ENCODE results near the gene USH2A.

Gene USH2A

DNA sequence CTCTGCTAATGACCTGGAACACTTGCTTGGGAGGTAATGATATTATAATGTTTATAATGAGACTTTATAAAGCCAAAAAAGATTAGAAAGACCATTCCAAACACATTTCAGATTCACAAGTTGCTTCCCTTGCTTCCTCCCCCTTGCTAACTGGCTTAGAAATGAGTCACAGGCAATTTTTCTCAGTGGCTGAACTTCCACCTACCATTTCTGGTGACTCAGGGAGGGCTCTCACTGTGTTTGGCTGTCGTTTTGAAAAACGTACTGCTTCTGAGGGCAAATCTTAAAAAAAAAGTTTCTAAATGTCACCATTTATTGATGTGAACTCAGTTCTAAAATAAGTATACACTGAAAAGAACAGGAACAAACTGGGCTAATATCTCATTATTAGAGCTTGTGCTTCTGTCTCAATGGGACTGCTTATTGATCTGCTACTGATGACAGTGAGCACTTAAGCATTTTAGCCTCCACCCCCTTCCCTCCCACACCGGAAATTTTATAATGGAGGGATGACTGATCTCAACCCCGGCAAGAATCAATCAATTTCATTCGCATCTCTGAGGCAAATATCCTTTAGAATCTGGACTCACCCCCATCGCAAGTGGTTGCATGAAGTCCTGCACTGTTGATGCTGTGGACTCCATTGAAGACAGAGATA, 577.9 kb downstream of the USH2A start:
- H3K27me3 ChIP-seq (ENCODE audit: control insufficient read depth, insufficient read depth, low read length), result no peaks in the 10 kb centered on the region
- no peak overlapping the region for H3K27ac ChIP-seq (ENCODE audit: low read depth, low read length)
- no peaks in the 10 kb centered on the region for H3K4me1 ChIP-seq (ENCODE audit: control insufficient read depth, insufficient read depth, low read length)
- H3K4me3 ChIP-seq (ENCODE audit: low read length), result no peak overlapping the region
- no peak overlapping the region for H3K9ac ChIP-seq (ENCODE audit: low read length)
- H3K36me3 ChIP-seq (ENCODE audit: control insufficient read depth, insufficient read depth, low read length), result no peaks in the 10 kb centered on the region

DNA sequence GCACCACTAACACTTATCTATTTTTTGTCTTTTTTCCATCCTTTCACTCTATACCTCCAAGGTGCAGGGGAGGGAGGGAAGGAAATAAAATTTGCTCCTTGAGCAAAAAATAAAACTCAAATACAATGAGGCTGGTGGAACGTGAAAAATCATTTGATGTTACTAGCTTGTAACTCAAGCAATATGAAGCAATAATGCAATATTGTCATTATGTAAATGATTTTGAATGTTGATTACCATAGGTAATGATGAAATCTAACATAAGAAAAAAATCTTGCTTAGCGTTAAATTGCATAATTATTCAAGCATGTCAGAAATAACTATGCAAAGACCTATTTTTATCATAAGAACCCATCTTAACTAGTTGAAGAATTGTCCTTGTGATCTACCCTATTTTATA, 578.5 kb downstream of the USH2A start:
- H3K36me3 ChIP-seq (ENCODE audit: control insufficient read depth, insufficient read depth, low read length), result no peaks in the 10 kb centered on the region
- no peak overlapping the region for H3K9ac ChIP-seq (ENCODE audit: low read length)
- no peak overlapping the region for H3K27ac ChIP-seq (ENCODE audit: low read depth, low read length)
- H3K4me3 ChIP-seq (ENCODE audit: low read length), result no peak overlapping the region
- no peaks in the 10 kb centered on the region for H3K4me1 ChIP-seq (ENCODE audit: control insufficient read depth, insufficient read depth, low read length)
- no peaks in the 10 kb centered on the region for H3K27me3 ChIP-seq (ENCODE audit: control insufficient read depth, insufficient read depth, low read length)

DNA sequence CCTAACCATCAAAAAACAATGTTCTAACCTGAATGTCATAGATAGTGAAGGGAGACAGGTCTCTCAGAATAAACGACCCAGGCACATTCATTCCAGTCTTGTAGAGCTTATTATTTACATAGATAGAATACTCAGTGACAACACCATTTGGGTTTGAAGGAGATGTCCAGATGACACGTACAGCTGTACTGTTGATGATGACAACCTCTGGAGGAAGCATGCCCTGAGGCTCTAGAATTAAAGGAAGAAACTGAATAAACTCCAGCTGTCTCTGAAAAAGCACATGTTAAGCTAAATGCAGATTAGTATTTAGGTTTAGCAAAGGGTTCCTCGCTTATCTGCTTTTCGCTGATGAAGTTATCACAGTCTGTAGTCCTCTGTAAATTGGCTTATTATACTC, 579.0 kb downstream of the USH2A start:
- Histone ChIP-seq H3K27me3 (ENCODE audit: control insufficient read depth, insufficient read depth, low read length) (no peaks in the 10 kb centered on the region), H3K36me3 (ENCODE audit: control insufficient read depth, insufficient read depth, low read length) (no peaks in the 10 kb centered on the region), H3K27ac (ENCODE audit: low read depth, low read length) (no peak overlapping the region), H3K4me3 (ENCODE audit: low read length) (no peak overlapping the region), H3K9ac (ENCODE audit: low read length) (no peak overlapping the region), H3K4me1 (ENCODE audit: control insufficient read depth, insufficient read depth, low read length) (no peaks in the 10 kb centered on the region)

DNA sequence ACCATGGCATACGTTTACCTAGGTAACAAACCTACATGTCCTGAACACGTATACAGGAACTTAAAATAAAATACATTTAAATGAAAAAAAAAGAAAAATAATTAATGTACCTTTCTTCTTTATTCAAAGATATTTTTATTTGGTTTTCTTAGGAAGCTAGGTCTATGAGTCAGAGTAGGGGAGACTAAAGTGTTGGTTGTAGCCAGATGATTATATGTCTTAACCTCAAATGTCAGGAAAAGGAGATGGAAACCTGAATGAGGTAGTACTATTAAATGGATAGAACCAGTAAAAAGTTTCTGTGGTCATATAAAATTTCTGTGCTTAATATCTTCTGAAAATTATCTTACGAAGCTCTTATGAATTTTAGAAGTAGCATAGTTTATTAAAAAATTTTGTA, 580.3 kb downstream of the USH2A start:
- Histone ChIP-seq H3K27me3 (ENCODE audit: control insufficient read depth, insufficient read depth, low read length) (no peaks in the 10 kb centered on the region), H3K9ac (ENCODE audit: low read length) (no peak overlapping the region), H3K4me3 (ENCODE audit: low read length) (no peak overlapping the region), H3K27ac (ENCODE audit: low read depth, low read length) (no peak overlapping the region), H3K4me1 (ENCODE audit: control insufficient read depth, insufficient read depth, low read length) (no peaks in the 10 kb centered on the region), H3K36me3 (ENCODE audit: control insufficient read depth, insufficient read depth, low read length) (no peaks in the 10 kb centered on the region)

DNA sequence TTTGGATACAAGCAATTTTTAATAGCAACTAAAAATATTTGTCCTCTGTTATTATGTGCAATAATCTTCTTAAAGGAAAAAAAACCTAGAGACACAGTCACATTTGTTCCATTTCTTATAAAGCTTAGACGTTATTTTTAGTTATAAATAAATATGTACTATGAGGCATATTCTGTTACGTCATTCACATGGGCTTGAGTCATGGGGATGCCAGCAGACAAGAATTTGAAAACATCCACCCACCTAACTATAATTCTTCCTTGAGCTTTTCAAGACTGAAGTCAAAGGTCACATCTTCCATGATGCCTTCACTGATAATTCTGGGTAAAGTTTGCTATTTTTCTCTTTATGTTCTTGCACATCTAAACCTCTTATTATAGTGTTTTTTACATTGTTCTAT, 587.3 kb downstream of the USH2A start:
- Histone ChIP-seq H3K36me3 (ENCODE audit: control insufficient read depth, insufficient read depth, low read length) (no peaks in the 10 kb centered on the region), H3K4me3 (ENCODE audit: low read length) (no peak overlapping the region), H3K4me1 (ENCODE audit: control insufficient read depth, insufficient read depth, low read length) (no peaks in the 10 kb centered on the region), H3K27me3 (ENCODE audit: control insufficient read depth, insufficient read depth, low read length) (no peaks in the 10 kb centered on the region), H3K9ac (ENCODE audit: low read length) (no peak overlapping the region), H3K27ac (ENCODE audit: low read depth, low read length) (no peak overlapping the region)

DNA sequence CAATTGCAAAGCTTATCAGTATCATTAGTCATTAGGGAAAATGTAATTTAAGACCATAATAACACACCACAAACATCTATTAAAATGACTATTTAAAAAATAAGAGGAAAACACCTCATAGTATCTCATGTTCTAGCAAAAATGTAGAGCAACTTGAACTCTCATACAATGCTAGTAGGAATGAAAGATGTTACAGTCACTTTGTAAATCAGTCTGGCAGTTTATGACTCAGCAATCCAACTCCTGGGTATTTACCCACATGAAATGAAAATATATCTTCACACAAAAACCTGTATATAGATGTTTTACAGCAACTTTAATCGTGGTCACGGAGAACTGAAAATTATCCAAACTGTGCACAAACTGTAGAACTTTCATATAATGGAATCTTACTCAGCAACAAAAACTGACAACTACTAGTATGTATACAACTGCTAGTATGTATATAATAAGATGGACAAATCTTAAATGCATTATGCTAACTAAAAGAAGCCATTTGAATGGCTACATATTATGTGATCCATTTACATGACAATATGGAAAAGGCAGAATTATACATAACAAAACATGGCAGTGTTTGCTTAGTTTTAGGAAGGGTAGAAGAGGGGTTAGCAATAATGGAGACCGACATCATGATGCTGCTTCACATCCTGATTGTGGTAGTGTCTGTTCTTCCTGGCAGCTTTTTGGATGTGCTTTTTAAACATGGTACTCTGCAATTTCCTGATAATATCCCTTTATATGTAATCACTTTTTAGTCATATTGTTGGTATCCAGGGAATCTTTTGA, 589.1 kb downstream of the USH2A start:
- H3K9ac ChIP-seq (ENCODE audit: low read length), result no peak overlapping the region
- no peak overlapping the region for H3K4me3 ChIP-seq (ENCODE audit: low read length)
- H3K27me3 ChIP-seq (ENCODE audit: control insufficient read depth, insufficient read depth, low read length), result no peaks in the 10 kb centered on the region
- H3K36me3 ChIP-seq (ENCODE audit: control insufficient read depth, insufficient read depth, low read length), result no peaks in the 10 kb centered on the region
- H3K4me1 ChIP-seq (ENCODE audit: control insufficient read depth, insufficient read depth, low read length), result no peaks in the 10 kb centered on the region
- no peak overlapping the region for H3K27ac ChIP-seq (ENCODE audit: low read depth, low read length)

DNA sequence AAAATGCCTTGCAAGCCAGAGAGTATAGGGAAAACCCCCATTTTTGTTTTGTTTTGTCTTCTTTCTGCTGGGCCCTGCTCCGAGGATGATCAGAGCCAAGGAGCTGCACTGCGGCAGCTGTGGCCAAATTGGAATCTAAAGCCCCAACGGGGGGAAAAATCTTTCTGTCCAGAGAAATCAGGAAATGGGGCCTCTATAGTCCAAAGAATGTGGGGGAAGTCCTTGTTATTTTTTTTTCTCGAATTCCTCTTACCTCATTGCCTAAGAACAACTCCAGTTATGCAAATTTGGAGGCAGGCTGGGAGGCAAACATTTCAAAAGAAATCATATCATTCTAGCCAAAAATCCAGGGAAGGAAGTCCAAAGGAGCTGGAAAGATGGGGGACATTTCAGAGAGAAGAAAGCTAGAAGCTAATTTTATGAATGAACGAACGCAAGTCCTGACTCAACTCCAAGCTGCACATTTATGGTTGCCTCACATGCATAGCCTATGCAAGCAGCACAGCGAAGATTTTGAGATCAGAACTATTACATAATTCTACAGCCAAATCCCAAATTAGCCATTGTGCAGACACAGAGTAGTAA, 592.9 kb downstream of the USH2A start:
- no peaks in the 10 kb centered on the region for H3K36me3 ChIP-seq (ENCODE audit: control insufficient read depth, insufficient read depth, low read length)
- H3K4me3 ChIP-seq (ENCODE audit: low read length), result no peak overlapping the region
- H3K27me3 ChIP-seq (ENCODE audit: control insufficient read depth, insufficient read depth, low read length), result no peaks in the 10 kb centered on the region
- H3K27ac ChIP-seq (ENCODE audit: low read depth, low read length), result no peak overlapping the region
- no peaks in the 10 kb centered on the region for H3K4me1 ChIP-seq (ENCODE audit: control insufficient read depth, insufficient read depth, low read length)
- no peak overlapping the region for H3K9ac ChIP-seq (ENCODE audit: low read length)

DNA sequence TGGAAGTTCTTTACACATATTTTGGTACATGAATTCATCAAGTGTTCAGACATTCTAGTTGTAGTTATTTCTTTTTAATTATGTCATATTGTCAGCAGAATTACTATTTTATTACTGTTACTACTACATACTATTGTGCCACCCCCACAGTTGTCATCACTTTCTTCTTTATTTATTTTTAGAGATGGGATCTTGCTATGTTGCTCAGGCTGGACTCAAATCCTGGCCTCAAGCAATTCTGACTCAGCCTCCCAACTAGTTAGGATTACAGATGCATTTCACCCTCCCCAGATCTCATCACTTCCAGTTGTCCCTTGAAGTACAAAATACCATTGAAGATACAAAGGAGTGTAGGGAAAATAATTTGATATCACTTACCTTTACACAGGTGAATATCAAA, 598.2 kb downstream of the USH2A start:
- Histone ChIP-seq H3K9ac (ENCODE audit: low read length) (no peak overlapping the region), H3K27me3 (ENCODE audit: control insufficient read depth, insufficient read depth, low read length) (no peaks in the 10 kb centered on the region), H3K27ac (ENCODE audit: low read depth, low read length) (no peak overlapping the region), H3K4me3 (ENCODE audit: low read length) (no peak overlapping the region), H3K4me1 (ENCODE audit: control insufficient read depth, insufficient read depth, low read length) (no peaks in the 10 kb centered on the region), H3K36me3 (ENCODE audit: control insufficient read depth, insufficient read depth, low read length) (no peaks in the 10 kb centered on the region)

DNA sequence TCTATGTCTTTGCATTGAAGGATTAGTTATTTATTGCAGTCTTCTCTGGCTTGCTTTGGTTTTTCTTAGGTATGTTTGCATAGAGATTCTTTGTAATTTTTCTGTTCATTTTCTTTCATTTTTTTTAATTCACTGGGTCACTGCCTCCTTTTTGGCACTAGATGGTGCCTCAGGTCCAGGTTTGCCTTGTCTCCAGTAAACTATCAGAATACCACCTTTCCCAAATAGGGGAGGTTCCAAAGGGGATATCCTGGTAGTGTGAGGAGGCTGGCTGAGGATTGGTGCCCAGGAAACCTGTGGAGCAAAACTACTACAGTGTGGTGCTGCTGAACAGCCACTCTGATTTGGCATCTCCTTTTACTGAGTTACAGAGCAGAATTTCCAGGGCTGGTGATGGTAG, 599.0 kb downstream of the USH2A start:
- H3K27ac ChIP-seq (ENCODE audit: low read depth, low read length), result no peak overlapping the region
- no peaks in the 10 kb centered on the region for H3K27me3 ChIP-seq (ENCODE audit: control insufficient read depth, insufficient read depth, low read length)
- no peak overlapping the region for H3K9ac ChIP-seq (ENCODE audit: low read length)
- no peaks in the 10 kb centered on the region for H3K36me3 ChIP-seq (ENCODE audit: control insufficient read depth, insufficient read depth, low read length)
- no peak overlapping the region for H3K4me3 ChIP-seq (ENCODE audit: low read length)
- H3K4me1 ChIP-seq (ENCODE audit: control insufficient read depth, insufficient read depth, low read length), result no peaks in the 10 kb centered on the region

DNA sequence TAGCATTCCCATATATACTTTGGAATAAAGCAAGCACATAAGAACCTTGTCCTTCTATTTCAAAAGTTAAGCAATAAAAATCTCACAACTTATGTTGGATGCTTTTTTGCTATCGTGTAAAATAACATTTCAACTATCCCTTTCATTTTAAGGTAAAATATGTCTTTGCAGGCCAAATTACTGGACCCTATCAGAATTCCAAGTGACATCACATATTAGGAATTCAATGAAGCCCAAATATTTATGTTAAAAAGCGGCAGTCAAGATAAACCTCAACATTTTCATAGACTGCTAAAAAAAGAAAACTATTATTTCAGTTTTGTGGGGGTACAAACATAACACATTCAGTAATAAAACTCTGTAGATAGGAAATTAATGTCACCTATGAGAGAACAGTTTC, 604.1 kb downstream of the USH2A start:
- H3K4me3 ChIP-seq (ENCODE audit: low read length), result no peak overlapping the region
- no peak overlapping the region for H3K9ac ChIP-seq (ENCODE audit: low read length)
- H3K36me3 ChIP-seq (ENCODE audit: control insufficient read depth, insufficient read depth, low read length), result no peaks in the 10 kb centered on the region
- H3K27ac ChIP-seq (ENCODE audit: low read depth, low read length), result no peak overlapping the region
- H3K4me1 ChIP-seq (ENCODE audit: control insufficient read depth, insufficient read depth, low read length), result no peaks in the 10 kb centered on the region
- H3K27me3 ChIP-seq (ENCODE audit: control insufficient read depth, insufficient read depth, low read length), result no peaks in the 10 kb centered on the region

DNA sequence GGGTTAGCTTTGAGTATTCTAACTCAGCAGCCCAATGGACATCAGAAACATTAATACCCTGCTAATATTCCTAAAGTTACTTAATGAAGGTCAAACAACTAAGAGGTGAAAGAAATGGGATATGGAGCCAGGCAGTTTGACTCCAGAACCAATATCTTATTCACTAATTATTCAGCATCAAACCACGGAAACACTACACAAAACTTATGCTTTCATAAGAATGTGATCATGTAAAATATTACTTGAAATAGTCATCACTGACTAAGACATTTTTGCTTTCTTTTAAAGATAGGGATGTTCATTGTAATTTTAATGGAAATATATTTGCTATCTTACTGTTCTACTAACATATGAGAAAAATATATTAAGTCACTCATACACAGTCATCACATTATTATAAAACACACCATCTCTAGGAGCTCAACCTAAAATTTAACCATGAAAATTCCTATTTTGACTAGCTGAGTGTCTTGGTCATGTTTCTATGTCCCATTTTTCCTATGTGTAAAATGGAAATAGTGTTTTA, 615.3 kb downstream of the USH2A start:
- H3K27ac ChIP-seq (ENCODE audit: low read depth, low read length), result no peak overlapping the region
- H3K4me3 ChIP-seq (ENCODE audit: low read length), result no peak overlapping the region
- H3K9ac ChIP-seq (ENCODE audit: low read length), result no peak overlapping the region
- H3K36me3 ChIP-seq (ENCODE audit: control insufficient read depth, insufficient read depth, low read length), result no peaks in the 10 kb centered on the region
- H3K4me1 ChIP-seq (ENCODE audit: control insufficient read depth, insufficient read depth, low read length), result no peaks in the 10 kb centered on the region
- H3K27me3 ChIP-seq (ENCODE audit: control insufficient read depth, insufficient read depth, low read length), result no peaks in the 10 kb centered on the region

DNA sequence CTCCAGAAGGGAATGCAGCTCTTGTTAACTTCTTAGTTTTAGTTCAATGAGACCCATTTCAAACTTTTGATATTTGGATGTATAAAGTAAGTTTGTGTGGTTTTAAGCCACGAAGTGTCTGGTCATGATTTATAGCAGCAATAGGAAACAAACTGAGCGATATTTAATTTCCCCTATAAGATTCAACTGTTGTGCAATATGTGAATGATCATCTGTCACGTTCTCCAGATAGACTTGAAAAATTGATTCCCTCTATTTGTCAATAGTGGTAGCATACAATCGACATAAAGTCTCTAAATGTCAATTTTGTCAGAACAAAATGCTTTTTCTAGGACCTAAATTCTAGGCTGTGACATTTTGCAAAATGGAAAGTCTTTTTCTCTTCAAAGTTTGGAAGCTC, 616.0 kb downstream of the USH2A start:
- Histone ChIP-seq H3K9ac (ENCODE audit: low read length) (no peak overlapping the region), H3K27me3 (ENCODE audit: control insufficient read depth, insufficient read depth, low read length) (no peaks in the 10 kb centered on the region), H3K27ac (ENCODE audit: low read depth, low read length) (no peak overlapping the region), H3K36me3 (ENCODE audit: control insufficient read depth, insufficient read depth, low read length) (no peaks in the 10 kb centered on the region), H3K4me1 (ENCODE audit: control insufficient read depth, insufficient read depth, low read length) (no peaks in the 10 kb centered on the region), H3K4me3 (ENCODE audit: low read length) (no peak overlapping the region)

All from rectal smooth muscle tissue (tissue), 1 donor.